SK-N-SH treated with all-trans-retinoic acid at 6 μM for 48 hours (cell line): Measurements from ENCODE around the gene CTRB2.

Source experiments
- POU6F1 ChIP-seq: fragments of 250-450 bp; sonication (Bioruptor Pico); IDR thresholded peaks from 2 replicates; pipeline ENCODE4 v1.8.0; 2021; ENCODE audit warnings: low read depth, mild to moderate bottlenecking, moderate library complexity, borderline replicate concordance
- ZNF565 ChIP-seq: fragments of 450-650 bp; formaldehyde crosslinking; conservative IDR thresholded peaks from 2 replicates; pipeline ENCODE4 v1.5.0; 2020; ENCODE audit warnings: low read depth, mild to moderate bottlenecking, moderate library complexity
- ZNF8 ChIP-seq: fragments of 450-650 bp; formaldehyde crosslinking; IDR thresholded peaks from 2 replicates; pipeline ENCODE4 v1.5.0; 2020; ENCODE audit warnings: mild to moderate bottlenecking, moderate library complexity

GRCh38 chr16:75195811-75196790 lies 10.9 kb downstream of the CTRB2 start:
- no peak for TF ChIP-seq ZNF8 (CRISPR knock-in tag)
- TF ChIP-seq POU6F1 (CRISPR knock-in tag): no peak
- TF ChIP-seq ZNF565 (CRISPR knock-in tag): no peak
